H1 (cell line): ENCODE measurements around the gene R3HDM2. TPM values are rescaled to one million over a fixed set of nuclear protein-coding genes. Genes with fewer than 3 reads are reported as not detected.

Experiments
- CTCF ChIA-PET: fragments of 300-600 bp; sonication (Branson Sonifier 250); formaldehyde crosslinking; loops from one replicate; lab custom pipeline; 2021; ENCODE audit not compliant: partially characterized antibody; lab: Charles Lee
- POLR2A ChIA-PET: fragments of 300-600 bp; sonication (Branson Sonifier 250); formaldehyde crosslinking; loops from one replicate; lab custom pipeline; 2021; ENCODE audit warnings: inconsistent platforms; ENCODE audit not compliant: partially characterized antibody; lab: Charles Lee
- DNase-seq, 2 experiments: peaks; one replicate each; pipeline versions ENCODE4 v3.0.0 to v3.0.0-alpha.2; 2010 to 2022; ENCODE audit warnings: low spot score in 2 of 2, low read depth in 1 of 2, mixed read lengths in 1 of 2
- FAIRE-seq: peaks from 2 replicates; lab custom pipeline; 2011; peaks lifted over from hg19 to GRCh38; lab: Jason Lieb, UNC
- H2AFZ ChIP-seq: 2 replicates; pipeline ENCODE4 v1.8.1; 2012; ENCODE audit warnings: low read length, inconsistent platforms
- H2AK5ac ChIP-seq: 2 replicates; pipeline ENCODE4 v1.6.1; 2013; ENCODE audit warnings: low read depth, low read length
- H2BK120ac ChIP-seq: replicated peaks from 2 replicates; pipeline ENCODE3; 2013; ENCODE audit warnings: low read depth, low read length, inconsistent platforms
- H2BK12ac ChIP-seq: 2 replicates; pipeline ENCODE4 v1.6.1; 2013; ENCODE audit warnings: low read depth, low read length
- H2BK15ac ChIP-seq: 2 replicates; pipeline ENCODE4 v1.6.1; 2013; ENCODE audit warnings: low read length
- H2BK20ac ChIP-seq: 2 replicates; pipeline ENCODE4 v1.6.1; 2013; ENCODE audit warnings: low read length
- H2BK5ac ChIP-seq: 2 replicates; pipeline ENCODE4 v1.6.1; 2013; ENCODE audit warnings: low read depth, low read length
- H3K14ac ChIP-seq: 2 replicates; pipeline ENCODE4 v1.6.1; 2013; ENCODE audit warnings: inconsistent platforms; ENCODE audit not compliant: insufficient read length
- H3K18ac ChIP-seq: 2 replicates; pipeline ENCODE4 v1.6.1; 2013; ENCODE audit warnings: low read length; ENCODE audit errors: extremely low read depth
- H3K23ac ChIP-seq: 2 replicates; pipeline ENCODE4 v1.6.1; 2013; ENCODE audit warnings: inconsistent platforms; ENCODE audit not compliant: insufficient read length
- H3K23me2 ChIP-seq: 2 replicates; pipeline ENCODE4 v1.6.1; 2013; ENCODE audit warnings: low read depth, low read length
- H3K27ac ChIP-seq: 2 replicates; pipeline ENCODE4 v1.6.1; 2011; ENCODE audit warnings: low read depth, low read length, inconsistent platforms
- H3K27me3 ChIP-seq, 4 experiments: replicated peaks in 1 of 4; 1 replicate in 1 of 4; 2 replicates in 3 of 4; pipeline versions ENCODE4 v1.6.1 to v1.8.1; 2011 to 2013; ENCODE audit warnings: low read length in 3 of 4, mild to moderate bottlenecking in 3 of 4, inconsistent platforms in 2 of 4, mixed read lengths in 2 of 4, moderate library complexity in 1 of 4; ENCODE audit not compliant: control insufficient read depth in 3 of 4, insufficient read depth in 3 of 4; ENCODE audit errors: extremely low read depth in 1 of 4
- H3K36me3 ChIP-seq, 4 experiments: 2 replicates each; pipeline versions ENCODE4 v1.6.1 to v1.8.1; 2011 to 2013; ENCODE audit warnings: mild to moderate bottlenecking in 4 of 4, low read length in 3 of 4, moderate library complexity in 2 of 4, control low read depth in 1 of 4, inconsistent platforms in 1 of 4; ENCODE audit not compliant: insufficient read depth in 4 of 4, control insufficient read depth in 2 of 4
- H3K4ac ChIP-seq: replicated peaks from 2 replicates; pipeline ENCODE3; 2013; ENCODE audit warnings: low read length, low read depth, mixed read lengths, inconsistent platforms; ENCODE audit not compliant: insufficient read length
- H3K4me1 ChIP-seq, 4 experiments: replicated peaks in 1 of 4; 1 replicate in 1 of 4; 2 replicates in 3 of 4; pipeline versions ENCODE4 v1.6.1 to v1.8.1; 2011 to 2013; ENCODE audit warnings: low read length in 3 of 4, inconsistent platforms in 2 of 4, mixed read lengths in 1 of 4; ENCODE audit not compliant: insufficient read depth in 4 of 4, control insufficient read depth in 3 of 4
- H3K4me2 ChIP-seq, 2 experiments: 2 replicates each; pipeline versions ENCODE4 v1.6.1 to v1.8.1; 2011 to 2013; ENCODE audit warnings: low read depth in 2 of 2, low read length in 2 of 2, control low read depth in 1 of 2, inconsistent platforms in 1 of 2, mild to moderate bottlenecking in 1 of 2; ENCODE audit not compliant: insufficient read depth in 1 of 2
- H3K4me3 ChIP-seq, 4 experiments: fragments of 200-600, 300-600 bp in 1 of 4; sonication (generic), shearing (Covaris generic), sonication (Bioruptor Twin) in 1 of 4; 2 replicates each; pipeline versions ENCODE4 v1.5.1 to v1.8.1; 2011 to 2016; ENCODE audit warnings: low read length in 4 of 4, low read depth in 3 of 4, control low read depth in 2 of 4, inconsistent platforms in 2 of 4, mild to moderate bottlenecking in 2 of 4, mixed read lengths in 1 of 4, moderate library complexity in 1 of 4; ENCODE audit not compliant: insufficient read depth in 2 of 4; ENCODE audit errors: extremely low read depth in 1 of 4
- H3K56ac ChIP-seq: replicated peaks from 2 replicates; pipeline ENCODE3; 2013; ENCODE audit warnings: low read depth, mild to moderate bottlenecking, mixed read lengths, low read length, inconsistent platforms; ENCODE audit not compliant: insufficient read length
- H3K79me1 ChIP-seq: 2 replicates; pipeline ENCODE4 v1.6.1; 2013; ENCODE audit warnings: low read depth, low read length, control low read depth
- H3K79me2 ChIP-seq, 2 experiments: 2 replicates each; pipeline versions ENCODE4 v1.6.1 to v1.8.1; 2012 to 2013; ENCODE audit warnings: low read length in 2 of 2, mild to moderate bottlenecking in 2 of 2, inconsistent platforms in 1 of 2; ENCODE audit not compliant: insufficient read depth in 2 of 2, control insufficient read depth in 1 of 2
- H3K9ac ChIP-seq, 4 experiments: replicated peaks in 1 of 4; 1 replicate in 1 of 4; 2 replicates in 3 of 4; pipeline versions ENCODE4 v1.6.1 to v1.8.1; 2011 to 2013; ENCODE audit warnings: low read depth in 3 of 4, low read length in 3 of 4, control low read depth in 2 of 4, mild to moderate bottlenecking in 2 of 4, moderate library complexity in 2 of 4, inconsistent platforms in 1 of 4; ENCODE audit errors: extremely low read depth in 1 of 4
- H3K9me3 ChIP-seq, 2 experiments: 2 replicates each; pipeline versions ENCODE4 v1.6.1 to v1.8.1; 2012 to 2013; ENCODE audit warnings: mild to moderate bottlenecking in 2 of 2, moderate library complexity in 2 of 2, control low read depth in 1 of 2, inconsistent platforms in 1 of 2, low read depth in 1 of 2, low read length in 1 of 2, mixed read lengths in 1 of 2; ENCODE audit not compliant: insufficient read depth in 2 of 2
- H4K20me1 ChIP-seq, 2 experiments: replicated peaks in 1 of 2; 2 replicates each; pipeline versions ENCODE3 to v1.8.1; 2011 to 2013; ENCODE audit warnings: inconsistent platforms in 2 of 2, low read length in 2 of 2, mild to moderate bottlenecking in 1 of 2; ENCODE audit not compliant: insufficient read depth in 2 of 2, control insufficient read depth in 1 of 2
- H4K5ac ChIP-seq: 2 replicates; pipeline ENCODE4 v1.6.1; 2013; ENCODE audit warnings: low read length, low read depth, mixed read lengths, inconsistent platforms; ENCODE audit not compliant: insufficient read length
- H4K8ac ChIP-seq: 2 replicates; pipeline ENCODE4 v1.8.0; 2013; ENCODE audit warnings: mild to moderate bottlenecking, moderate library complexity, low read length, inconsistent platforms; ENCODE audit not compliant: insufficient read depth; ENCODE audit errors: extremely low read depth
- H4K91ac ChIP-seq: replicated peaks from 2 replicates; pipeline ENCODE3; 2013; ENCODE audit warnings: low read length, mixed read lengths, inconsistent platforms; ENCODE audit not compliant: insufficient read length
- CHD2 ChIP-seq: IDR thresholded peaks from 2 replicates; pipeline ENCODE4 v1.6.1; 2012; ENCODE audit warnings: low read length, improper control_type of control experiment
- KDM5A ChIP-seq: fragments of 200-600 bp; IDR thresholded peaks from 2 replicates; pipeline ENCODE4 v1.7.1; 2012; ENCODE audit warnings: mild to moderate bottlenecking, low read length, inconsistent platforms, mixed read lengths
- WGBS, 2 experiments: shearing (Covaris generic) in 1 of 2; methylation state at CpG; one replicate each; pipeline versions ENCODE4 v1.1.6 to v1.1.7; 2013 to 2015; ENCODE audit warnings: low lambda C conversion rate in 2 of 2, mixed read lengths in 2 of 2, inconsistent platforms in 1 of 2, low coverage in 1 of 2, missing lambda C conversion rate in 1 of 2; ENCODE audit not compliant: insufficient replicate concordance in 2 of 2, insufficient coverage in 1 of 2, insufficient read length in 1 of 2; ENCODE audit errors: extremely low coverage in 1 of 2, missing lambda C conversion rate in 1 of 2; 5-methylcytosine and 5-hydroxymethylcytosine counted together
- polyA plus RNA-seq, 7 experiments: library from polyadenylated mRNA; depleted of rRNA in 3 of 7; stranded (reverse) in 5 of 7; unstranded in 2 of 7; fragments of >200 nt in 5 of 7; fragments of 200-250 nt in 2 of 7; gene quantifications; 1 replicate in 5 of 7; 2 replicates in 1 of 7; 4 replicates in 1 of 7; pipeline versions ENCODE4 v1.2.1 to v1.2.3, GENCODE V29; 2011 to 2013; ENCODE audit warnings: missing spikeins in 2 of 7, mixed read lengths in 2 of 7
- total RNA-seq: library from RNA; stranded (reverse); fragmentation: NEBNext Ultra II Directional; extraction: Animal tissue kit (Norgen Biotek cat#: 25700); gene quantifications from 2 replicates; pipeline ENCODE4 v1.2.1, GENCODE V29; 2021

Gene R3HDM2
- total and polyA plus RNA-seq, 2 of the 8 experiments (the other 6 are each of a cell fraction or from before 2014, with no cell fraction given) = 25.6 to 27.0 TPM

GRCh38 chr12:57388425-57388824, 42.4 kb downstream of the R3HDM2 start:
- no peak overlapping the region for H3K4ac ChIP-seq
- no peak overlapping the region for H2AK5ac ChIP-seq
- H2BK120ac ChIP-seq = no peak overlapping the region
- H3K18ac ChIP-seq = no peak overlapping the region
- WGBS, 2 experiments = 91% methylated on average over 5 of the region's 5 CpGs; no CpG with 5 or more reads in 1 of the 2 experiments
- no peaks in the 10 kb centered on the region for H3K79me1 ChIP-seq
- peaks cover 0 to 1% of the 10 kb centered on the region in 2 experiments for H4K20me1 ChIP-seq
- H3K14ac ChIP-seq = no peak overlapping the region
- H3K9me3 ChIP-seq = no peaks in the 10 kb centered on the region
- DNase-seq = no peak
- POLR2A ChIA-PET = interaction anchor here (1.6 kb wide), 1 partner anchor 41 kb away, joined by 6 read pairs; no protein-coding TSS in a partner anchor
- FAIRE-seq = no peak
- no peak overlapping the region for H3K56ac ChIP-seq
- H4K91ac ChIP-seq = no peak overlapping the region
- H2AFZ ChIP-seq = no peak overlapping the region
- CTCF ChIA-PET = interaction anchor here (1.0 to 2.2 kb wide), 3 partner anchors 9 to 64 kb away, joined by 3 to 11 read pairs (median 3); no protein-coding TSS in a partner anchor
- H3K23ac ChIP-seq = no peak overlapping the region
- H3K9ac ChIP-seq = no peak overlapping the region
- no peak overlapping the region for H4K8ac ChIP-seq
- H2BK15ac ChIP-seq = no peak overlapping the region
- H2BK20ac ChIP-seq = no peak overlapping the region
- no peaks in the 10 kb centered on the region for H3K36me3 ChIP-seq
- no peaks in the 10 kb centered on the region for H3K23me2 ChIP-seq
- H2BK5ac ChIP-seq = no peak overlapping the region
- peaks cover 0 to 5% (median 0%) of the 10 kb centered on the region in 4 experiments; a peak in 1 of 7 replicates for H3K4me1 ChIP-seq
- no peak overlapping the region for H3K4me2 ChIP-seq
- no peak overlapping the region for H4K5ac ChIP-seq
- H2BK12ac ChIP-seq = no peak overlapping the region
- H3K4me3 ChIP-seq = no peak overlapping the region
- no peak overlapping the region for H3K27ac ChIP-seq
- no peaks in the 10 kb centered on the region for H3K27me3 ChIP-seq
- H3K79me2 ChIP-seq = no peaks in the 10 kb centered on the region
- no peak for TF ChIP-seq CHD2
- no peak for TF ChIP-seq KDM5A
